ENCODE results near the gene FMO1. TPM values are rescaled to one million over a fixed set of nuclear protein-coding genes. Genes with fewer than 3 reads are reported as not detected.

Gene FMO1
- total RNA-seq, 2 donors from 2014 or later, result not detected

- H3K4me1 ChIP-seq (ENCODE audit: control insufficient read depth in 1 of 2, low read depth in 2 of 2), result peaks cover 0 to 19% of the 10 kb centered on the region in 2 donors
- TF ChIP-seq CTCF (IDR thresholded peaks at IDR 0.05), result no peak
- no peak overlapping the region for H3K27ac ChIP-seq
- no peaks in the 10 kb centered on the region for H3K9me3 ChIP-seq
- ATAC-seq (ENCODE audit: insufficient number of reproducible peaks, low FRiP score, low read depth) (no peak), DNase-seq (ENCODE audit: low spot score) (no peak)
- H3K36me3 ChIP-seq, result no peaks in the 10 kb centered on the region
- no peaks in the 10 kb centered on the region for H3K27me3 ChIP-seq (replicated peaks; ENCODE audit: insufficient read depth)
- H3K4me3 ChIP-seq, result no peak overlapping the region
Observed at GRCh38 chr1:171257607-171258076, 9.3 kb downstream of the FMO1 start.

GRCh38 chr1:171258429-171258828 lies 10.1 kb downstream of the FMO1 start:
- TF ChIP-seq CTCF (IDR thresholded peaks at IDR 0.05), result no peak
- Histone ChIP-seq H3K27me3 (replicated peaks; ENCODE audit: insufficient read depth) (no peaks in the 10 kb centered on the region), H3K27ac (no peak overlapping the region), H3K36me3 (no peaks in the 10 kb centered on the region), H3K9me3 (no peaks in the 10 kb centered on the region), H3K4me1 (ENCODE audit: control insufficient read depth in 1 of 2, low read depth in 2 of 2) (peaks cover 0 to 19% of the 10 kb centered on the region in 2 donors), H3K4me3 (no peak overlapping the region)
- DNase-seq (ENCODE audit: low spot score), result no peak
- no peak for ATAC-seq (ENCODE audit: insufficient number of reproducible peaks, low FRiP score, low read depth)

GRCh38 chr1:171258943-171259342 lies 10.6 kb downstream of the FMO1 start:
- Histone ChIP-seq H3K4me1 (ENCODE audit: control insufficient read depth in 1 of 2, low read depth in 2 of 2) (peaks cover 0 to 19% of the 10 kb centered on the region in 2 donors), H3K4me3 (no peak overlapping the region), H3K9me3 (no peaks in the 10 kb centered on the region), H3K36me3 (no peaks in the 10 kb centered on the region), H3K27ac (no peak overlapping the region), H3K27me3 (replicated peaks; ENCODE audit: insufficient read depth) (no peaks in the 10 kb centered on the region)
- TF ChIP-seq CTCF (IDR thresholded peaks at IDR 0.05), result no peak
- DNase-seq (ENCODE audit: low spot score) (no peak), ATAC-seq (ENCODE audit: insufficient number of reproducible peaks, low FRiP score, low read depth) (no peak)

GRCh38 chr1:171261336-171261735 lies 13.0 kb downstream of the FMO1 start:
- Histone ChIP-seq H3K4me3 (no peak overlapping the region), H3K9me3 (no peaks in the 10 kb centered on the region), H3K27ac (no peak overlapping the region), H3K36me3 (no peaks in the 10 kb centered on the region), H3K27me3 (replicated peaks; ENCODE audit: insufficient read depth) (no peaks in the 10 kb centered on the region), H3K4me1 (ENCODE audit: control insufficient read depth in 1 of 2, low read depth in 2 of 2) (peaks cover 0 to 19% of the 10 kb centered on the region in 2 donors)
- ATAC-seq (ENCODE audit: insufficient number of reproducible peaks, low FRiP score, low read depth) (no peak), DNase-seq (ENCODE audit: low spot score) (no peak)
- TF ChIP-seq CTCF (IDR thresholded peaks at IDR 0.05), result no peak

GRCh38 chr1:171263901-171264300 lies 15.6 kb downstream of the FMO1 start:
- Histone ChIP-seq H3K27me3 (replicated peaks; ENCODE audit: insufficient read depth) (no peaks in the 10 kb centered on the region), H3K36me3 (no peaks in the 10 kb centered on the region), H3K27ac (no peak overlapping the region), H3K4me3 (no peak overlapping the region), H3K9me3 (no peaks in the 10 kb centered on the region), H3K4me1 (ENCODE audit: control insufficient read depth in 1 of 2, low read depth in 2 of 2) (peaks cover 0 to 1% of the 10 kb centered on the region in 2 donors)
- ATAC-seq (ENCODE audit: insufficient number of reproducible peaks, low FRiP score, low read depth) (no peak), DNase-seq (ENCODE audit: low spot score) (no peak)
- no peak for TF ChIP-seq CTCF (IDR thresholded peaks at IDR 0.05)
